Fibroblast of lung (primary cell): ENCODE data around the gene PACRG.

Experiments used
- EZH2 ChIP-seq: IDR thresholded peaks from 2 replicates; pipeline ENCODE4 v1.5.1; 2012; ENCODE audit warnings: low read length, control low read depth, mild to moderate bottlenecking; ENCODE audit errors: missing control alignments
- TF ChIP-seq, protein P1 (sequence below), 2 donors: IDR thresholded peaks in 1 of 2; conservative IDR thresholded peaks in 1 of 2; 1 replicate in 1 of 2; 2 replicates in 1 of 2; pipeline ENCODE4 v1.5.1; 2011 to 2012; ENCODE audit warnings: low read length in 2 of 2, control low read depth in 1 of 2, inconsistent platforms in 1 of 2, low read depth in 1 of 2, mild to moderate bottlenecking in 1 of 2

DNA sequence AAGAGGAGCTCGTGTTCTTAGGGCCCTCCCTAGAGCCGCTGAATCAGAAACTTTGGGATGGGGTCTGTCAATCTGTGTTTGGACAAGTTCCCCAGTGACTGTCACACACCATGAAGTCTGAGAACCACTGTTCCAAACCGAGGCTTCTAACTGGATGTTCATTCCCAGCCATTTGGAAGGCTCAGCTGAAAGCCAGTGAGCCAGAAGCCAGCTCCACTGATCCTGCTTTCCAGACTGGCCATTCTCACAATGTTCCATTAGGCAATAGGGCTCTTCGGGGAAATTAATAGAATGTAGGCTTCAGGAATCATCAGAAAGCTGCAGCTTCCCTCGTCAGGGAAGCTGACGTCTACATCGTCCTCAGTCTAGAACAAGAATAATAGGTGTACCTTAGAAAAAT is 595.9 kb downstream of the PACRG start:
- TF ChIP-seq, protein P1, sequence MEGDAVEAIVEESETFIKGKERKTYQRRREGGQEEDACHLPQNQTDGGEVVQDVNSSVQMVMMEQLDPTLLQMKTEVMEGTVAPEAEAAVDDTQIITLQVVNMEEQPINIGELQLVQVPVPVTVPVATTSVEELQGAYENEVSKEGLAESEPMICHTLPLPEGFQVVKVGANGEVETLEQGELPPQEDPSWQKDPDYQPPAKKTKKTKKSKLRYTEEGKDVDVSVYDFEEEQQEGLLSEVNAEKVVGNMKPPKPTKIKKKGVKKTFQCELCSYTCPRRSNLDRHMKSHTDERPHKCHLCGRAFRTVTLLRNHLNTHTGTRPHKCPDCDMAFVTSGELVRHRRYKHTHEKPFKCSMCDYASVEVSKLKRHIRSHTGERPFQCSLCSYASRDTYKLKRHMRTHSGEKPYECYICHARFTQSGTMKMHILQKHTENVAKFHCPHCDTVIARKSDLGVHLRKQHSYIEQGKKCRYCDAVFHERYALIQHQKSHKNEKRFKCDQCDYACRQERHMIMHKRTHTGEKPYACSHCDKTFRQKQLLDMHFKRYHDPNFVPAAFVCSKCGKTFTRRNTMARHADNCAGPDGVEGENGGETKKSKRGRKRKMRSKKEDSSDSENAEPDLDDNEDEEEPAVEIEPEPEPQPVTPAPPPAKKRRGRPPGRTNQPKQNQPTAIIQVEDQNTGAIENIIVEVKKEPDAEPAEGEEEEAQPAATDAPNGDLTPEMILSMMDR (conservative IDR thresholded peaks at IDR 0.05 in 1 of 2, IDR thresholded peaks at IDR 0.05 in 1 of 2; ENCODE audit: low read depth in 1 of 2, low read length in 2 of 2) = no peak
- TF ChIP-seq EZH2 = no peak
